ENCODE results near the gene GLOD4. TPM values are rescaled to one million over a fixed set of nuclear protein-coding genes. Genes with fewer than 3 reads are reported as not detected.

The GLOD4 gene
- polyA plus RNA-seq, 4 donors = 66.2 to 129 (median 118) TPM

- DNase-seq (ENCODE audit: low read depth in 4 of 4, low spot score in 3 of 4) = no peak
Measured at GRCh38 chr17:745406-745805, 36.7 kb downstream of the GLOD4 start.

- DNase-seq (ENCODE audit: low read depth in 4 of 4, low spot score in 3 of 4) = no peak
Measured at GRCh38 chr17:744937-745336, 37.1 kb downstream of the GLOD4 start.

GRCh38 chr17:743139-743538, 38.9 kb downstream of the GLOD4 start:
- DNase-seq (ENCODE audit: low read depth in 4 of 4, low spot score in 3 of 4) = no peak

- DNase-seq (ENCODE audit: low read depth in 4 of 4, low spot score in 3 of 4) = no peak
Measured at GRCh38 chr17:742147-742793, 39.8 kb downstream of the GLOD4 start.

GRCh38 chr17:740240-741017, 41.7 kb downstream of the GLOD4 start:
- DNase-seq (ENCODE audit: low read depth in 4 of 4, low spot score in 3 of 4) = no peak

GRCh38 chr17:737561-738113, 44.4 kb downstream of the GLOD4 start:
- DNase-seq (ENCODE audit: low read depth in 4 of 4, low spot score in 3 of 4) = no peak

GRCh38 chr17:733743-734142, 48.3 kb downstream of the GLOD4 start:
- no peak for DNase-seq (ENCODE audit: low read depth in 4 of 4, low spot score in 3 of 4)

- DNase-seq (ENCODE audit: low read depth in 4 of 4, low spot score in 3 of 4) = no peak
Measured at GRCh38 chr17:732902-733720, 49.0 kb downstream of the GLOD4 start.

- peak in 1 of 4 donors; percentile 29 for DNase-seq (ENCODE audit: low read depth in 4 of 4, low spot score in 3 of 4)
Measured at GRCh38 chr17:732067-732901, 49.8 kb downstream of the GLOD4 start, which contains the start of gene TLCD3A. TSS of gene TLCD3A (plus strand) at chr17:732596. CDS start at chr17:732648, 52 bp downstream.

- DNase-seq (ENCODE audit: low read depth in 4 of 4, low spot score in 3 of 4) = no peak
Measured at GRCh38 chr17:731644-732066, 50.4 kb downstream of the GLOD4 start.

- no peak for DNase-seq (ENCODE audit: low read depth in 4 of 4, low spot score in 3 of 4)
Measured at GRCh38 chr17:728911-729310, 53.2 kb downstream of the GLOD4 start.

GRCh38 chr17:726271-726919, 55.7 kb downstream of the GLOD4 start:
- no peak for DNase-seq (ENCODE audit: low read depth in 4 of 4, low spot score in 3 of 4)

- no peak for DNase-seq (ENCODE audit: low read depth in 4 of 4, low spot score in 3 of 4)
Measured at GRCh38 chr17:725746-726145, 56.3 kb downstream of the GLOD4 start.

GRCh38 chr17:725084-725483, 57.0 kb downstream of the GLOD4 start:
- DNase-seq (ENCODE audit: low read depth in 4 of 4, low spot score in 3 of 4) = no peak

GRCh38 chr17:721540-721937, 60.5 kb downstream of the GLOD4 start:
- no peak for DNase-seq (ENCODE audit: low read depth in 4 of 4, low spot score in 3 of 4)

GRCh38 chr17:720706-721539, 61.2 kb downstream of the GLOD4 start:
- no peak for DNase-seq (ENCODE audit: low read depth in 4 of 4, low spot score in 3 of 4)

- DNase-seq (ENCODE audit: low read depth in 4 of 4, low spot score in 3 of 4) = no peak
Measured at GRCh38 chr17:718075-718474, 64.0 kb downstream of the GLOD4 start.
